HG03378 (cell line): ENCODE measurements around the gene FCAMR.
A peak's percentile ranks its signal among the peaks of the same experiment; 100 is the strongest.
"Not testable (repeated sequence)": the region's sequence is repeated elsewhere in the genome, so short reads cannot be mapped to it uniquely, and the experiment has no call there.

Source experiments
- ATAC-seq: cut with Tn5 transposase; IDR thresholded peaks from one replicate; pipeline ENCODE4 v1.9.1; 2021; ENCODE audit warnings: mild to moderate bottlenecking, moderate library complexity; ENCODE audit not compliant: unreplicated experiment

The FCAMR gene

DNA sequence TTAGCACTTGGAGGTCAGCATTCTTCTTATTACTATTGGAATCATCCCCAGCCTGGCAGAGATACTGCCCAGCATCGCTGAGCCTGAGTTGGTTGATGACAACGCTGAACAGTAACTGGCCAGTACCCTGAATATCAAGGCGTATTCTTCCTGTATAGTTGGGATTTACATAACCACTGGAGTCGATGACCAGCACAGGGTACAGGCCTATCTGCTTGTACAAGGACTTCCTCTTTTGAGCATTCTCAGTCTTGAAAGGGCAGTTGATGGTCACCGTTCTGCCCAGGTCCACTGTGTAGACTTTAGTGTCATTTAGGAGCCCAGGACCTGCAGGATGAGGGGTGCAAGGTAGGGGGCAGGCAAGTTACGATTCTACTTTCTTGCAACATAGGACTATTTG is 32.8 kb downstream of the FCAMR start:
- ATAC-seq: no peak

DNA sequence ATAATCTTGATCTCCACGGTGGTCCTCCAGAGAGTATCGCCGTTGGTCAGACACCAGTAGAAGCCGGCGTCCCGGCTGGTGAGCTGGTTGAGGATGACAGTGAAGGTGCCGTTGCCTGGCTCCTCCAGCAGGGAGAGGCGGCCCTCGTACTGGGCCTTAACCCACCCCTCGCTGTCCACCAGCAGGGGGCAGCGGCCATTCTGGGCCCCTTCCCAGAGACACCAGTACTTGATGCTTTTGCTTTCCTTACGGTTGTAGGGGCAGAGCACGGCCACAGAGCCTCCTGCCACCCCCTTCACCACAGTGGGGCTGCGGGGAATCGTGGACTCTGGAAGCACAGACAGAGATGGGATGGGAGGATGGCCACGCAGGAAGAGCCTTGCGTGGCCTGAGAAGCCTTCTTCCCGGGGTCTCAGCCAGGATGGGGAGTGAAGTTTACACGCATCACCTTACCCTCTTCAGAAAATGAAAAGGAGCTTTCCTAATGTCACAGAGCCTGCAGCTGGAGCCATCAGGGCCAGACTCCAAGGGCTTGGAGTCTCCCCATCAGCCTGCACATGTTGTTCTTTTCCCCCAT is 34.7 kb downstream of the FCAMR start:
- no peak for ATAC-seq

DNA sequence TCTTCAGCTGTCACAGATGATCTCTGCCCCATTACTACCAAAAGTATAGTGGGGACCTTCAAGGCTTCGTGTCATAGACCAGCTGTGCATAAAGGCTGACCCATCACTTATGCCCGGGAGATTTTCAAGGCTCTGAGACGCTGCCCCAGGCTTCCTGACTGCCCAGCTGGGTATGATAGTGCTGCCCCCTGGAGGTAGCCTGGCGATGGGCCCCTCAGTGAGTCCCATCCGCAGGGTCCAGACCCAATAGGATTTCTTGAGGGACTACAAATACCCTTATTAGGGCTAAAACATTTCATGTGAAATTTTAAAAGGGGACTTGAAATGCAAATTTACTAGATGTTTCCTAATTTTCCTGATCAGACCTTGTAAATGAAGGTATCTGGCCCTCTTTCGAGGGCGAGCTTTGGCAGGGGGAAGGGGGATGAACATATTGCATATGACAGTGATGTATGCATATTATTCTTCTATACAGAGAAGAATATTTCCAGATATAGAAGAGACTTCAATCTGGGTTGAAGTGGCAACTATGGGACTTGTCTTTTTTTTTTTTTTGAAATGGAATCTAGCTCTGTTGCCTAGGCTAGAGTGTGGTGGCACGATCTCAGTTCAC is 36.8 kb downstream of the FCAMR start:
- no peak for ATAC-seq

DNA sequence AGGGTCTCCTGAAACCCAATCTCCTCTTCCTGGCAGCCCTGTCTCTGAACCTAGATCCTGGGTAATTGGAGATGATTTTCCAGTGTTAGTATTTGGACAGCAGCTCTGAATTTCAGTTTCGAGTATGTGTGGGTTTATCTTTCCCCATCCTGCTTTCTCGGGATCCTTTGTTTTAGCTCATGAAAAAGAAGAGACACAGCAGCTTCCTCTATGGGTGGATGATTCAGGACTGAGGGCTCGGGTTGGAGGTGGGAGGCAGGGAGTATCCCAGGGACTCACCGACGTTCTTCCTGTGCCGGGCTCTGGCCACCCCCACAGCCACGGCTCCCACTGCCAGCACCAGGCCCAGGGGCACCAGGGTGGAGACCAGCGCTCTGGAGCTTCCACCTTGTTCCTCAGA is 38.1 kb downstream of the FCAMR start:
- no peak for ATAC-seq

DNA sequence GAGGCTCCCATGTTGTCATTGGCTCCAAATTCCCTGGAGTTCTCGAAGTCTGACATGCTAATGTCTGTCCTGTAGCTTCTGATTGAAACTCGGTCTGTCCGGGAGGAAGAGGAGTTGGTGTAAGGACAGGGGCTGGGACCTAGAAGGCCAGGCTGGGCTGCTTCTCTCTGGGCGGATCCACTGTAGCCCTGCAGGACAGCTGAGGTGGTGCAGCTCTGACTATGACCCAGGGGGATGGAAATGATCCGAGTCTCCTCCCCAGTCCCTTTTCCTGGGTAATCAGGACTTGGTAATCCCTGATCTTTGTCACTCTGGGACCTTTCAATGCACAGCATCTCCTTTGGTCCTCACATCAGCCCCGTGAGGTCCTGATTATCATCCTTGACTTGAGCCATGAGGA is 38.6 kb downstream of the FCAMR start:
- ATAC-seq: no peak

DNA sequence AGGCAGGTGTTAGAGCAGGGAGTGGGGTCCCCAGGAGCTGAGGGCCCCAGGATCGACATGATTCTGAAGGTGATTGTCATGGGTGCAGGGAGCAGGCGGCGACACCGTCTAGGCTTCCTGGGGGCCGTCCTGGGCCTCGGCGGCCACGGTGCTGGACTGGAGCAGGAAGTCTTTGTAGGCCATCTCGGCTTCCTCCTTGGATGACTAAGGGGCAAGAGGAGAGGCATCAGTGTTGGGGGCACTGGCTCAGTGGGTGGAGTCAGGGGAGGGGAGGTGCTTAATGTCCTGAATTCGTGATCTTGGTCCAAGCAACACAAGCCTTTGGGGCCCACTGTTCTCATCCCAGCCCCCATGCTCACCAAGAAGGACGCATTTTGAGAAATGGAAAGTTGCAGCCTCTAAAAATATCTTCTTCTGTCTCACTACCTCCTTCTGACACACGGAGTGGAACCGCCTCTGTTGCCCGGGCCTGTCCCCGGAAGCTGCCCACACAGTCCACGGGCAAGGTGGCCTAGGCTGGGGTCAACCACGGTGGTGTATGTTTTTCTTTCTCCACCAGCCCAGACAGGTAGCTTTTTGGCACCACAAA is 40.0 kb downstream of the FCAMR start:
- peak; percentile 81 for ATAC-seq

DNA sequence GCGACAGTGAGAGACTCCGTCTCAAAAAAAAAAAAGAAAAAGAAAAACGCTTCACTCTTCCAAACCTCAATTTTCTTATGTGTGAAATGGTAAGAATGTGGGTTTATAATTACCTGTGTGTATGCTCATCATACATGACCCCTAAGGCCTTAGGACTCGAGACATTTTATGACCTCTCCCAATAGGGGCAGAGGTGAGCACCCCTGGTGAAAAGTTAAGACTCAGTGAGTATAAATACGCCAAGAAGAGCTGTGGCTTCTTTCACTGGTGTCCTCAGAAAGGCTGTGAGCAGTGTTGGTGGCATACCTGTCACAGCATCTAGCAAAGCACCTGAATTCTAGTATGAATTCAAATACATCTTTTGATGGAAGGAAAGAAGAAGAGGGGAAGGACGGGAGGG is 40.7 kb downstream of the FCAMR start:
- ATAC-seq: no peak

DNA sequence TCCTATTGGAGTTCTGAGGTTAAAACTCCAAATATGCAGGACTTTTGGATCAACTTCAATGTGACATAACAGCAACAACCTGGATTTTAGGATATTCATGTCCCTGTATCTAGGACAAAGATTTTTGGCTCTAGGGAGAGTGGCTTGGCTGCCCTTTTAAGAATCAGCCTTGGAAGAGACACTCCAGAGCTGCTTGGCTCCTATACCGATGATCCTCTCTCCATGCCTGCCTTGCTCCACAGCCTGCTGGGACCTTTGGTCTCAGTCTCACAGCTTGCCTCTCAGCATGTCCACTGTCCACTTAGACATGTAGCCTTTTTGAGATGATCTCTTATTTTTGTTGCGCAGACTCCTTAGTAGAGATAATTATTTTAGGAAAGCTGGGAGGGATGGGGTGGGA is 44.0 kb downstream of the FCAMR start:
- no peak for ATAC-seq

DNA sequence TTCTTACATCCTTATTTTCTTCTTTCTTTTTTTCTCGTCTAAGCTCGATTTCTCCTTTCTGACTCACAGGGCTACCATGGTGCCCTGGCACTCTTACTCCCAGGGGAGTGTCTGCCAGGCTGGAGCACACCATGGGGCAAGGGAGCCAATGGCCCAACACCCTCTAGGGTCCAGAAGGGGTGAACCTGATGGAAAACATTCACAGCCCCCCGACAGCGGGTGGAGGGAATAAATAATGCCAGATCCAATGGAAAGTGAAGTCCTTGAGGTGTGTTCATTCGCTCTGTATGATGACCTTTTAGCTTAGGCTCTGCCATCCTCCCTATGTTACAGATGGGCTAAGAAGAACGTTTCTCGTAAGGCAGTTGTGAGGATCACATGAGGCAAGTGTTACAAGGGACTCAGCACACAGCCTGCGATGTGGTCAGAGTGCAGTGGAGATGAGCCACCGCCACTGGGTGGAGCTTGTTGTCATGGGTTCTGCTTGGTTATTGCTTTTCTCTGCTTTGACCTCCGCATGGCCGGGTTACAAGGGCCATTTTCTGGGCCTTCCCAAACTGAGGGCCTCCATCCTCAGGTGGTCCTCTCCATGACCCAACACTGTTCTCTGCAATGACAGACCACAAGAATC is 45.0 kb downstream of the FCAMR start:
- ATAC-seq: peak; percentile 64

DNA sequence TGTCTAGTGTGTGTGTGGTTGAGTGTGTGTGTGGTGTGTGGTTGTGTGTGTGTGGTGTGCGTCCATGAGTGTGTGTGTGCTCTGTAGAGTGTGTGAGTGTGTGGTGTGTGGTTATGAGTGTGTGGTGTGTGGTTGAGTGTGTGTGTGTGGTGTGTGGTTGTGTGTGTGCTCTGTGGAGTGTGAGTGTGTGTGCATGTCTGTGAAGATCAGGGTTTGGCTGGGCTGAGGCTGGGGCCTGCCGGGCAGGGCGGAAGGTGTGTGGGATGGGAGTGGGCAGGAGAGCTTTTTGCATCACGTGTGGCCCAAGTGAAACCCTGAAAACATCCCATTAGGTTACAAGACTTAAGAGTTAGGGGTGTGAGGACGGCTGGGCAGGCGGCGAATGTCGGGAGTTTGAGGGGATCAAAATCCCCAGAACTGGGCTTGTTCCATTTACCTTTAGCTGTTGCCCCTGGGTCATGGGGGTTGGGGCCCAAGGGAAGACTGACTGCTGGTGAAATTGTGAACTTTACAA is 45.6 kb downstream of the FCAMR start:
- ATAC-seq: peak; percentile 20

DNA sequence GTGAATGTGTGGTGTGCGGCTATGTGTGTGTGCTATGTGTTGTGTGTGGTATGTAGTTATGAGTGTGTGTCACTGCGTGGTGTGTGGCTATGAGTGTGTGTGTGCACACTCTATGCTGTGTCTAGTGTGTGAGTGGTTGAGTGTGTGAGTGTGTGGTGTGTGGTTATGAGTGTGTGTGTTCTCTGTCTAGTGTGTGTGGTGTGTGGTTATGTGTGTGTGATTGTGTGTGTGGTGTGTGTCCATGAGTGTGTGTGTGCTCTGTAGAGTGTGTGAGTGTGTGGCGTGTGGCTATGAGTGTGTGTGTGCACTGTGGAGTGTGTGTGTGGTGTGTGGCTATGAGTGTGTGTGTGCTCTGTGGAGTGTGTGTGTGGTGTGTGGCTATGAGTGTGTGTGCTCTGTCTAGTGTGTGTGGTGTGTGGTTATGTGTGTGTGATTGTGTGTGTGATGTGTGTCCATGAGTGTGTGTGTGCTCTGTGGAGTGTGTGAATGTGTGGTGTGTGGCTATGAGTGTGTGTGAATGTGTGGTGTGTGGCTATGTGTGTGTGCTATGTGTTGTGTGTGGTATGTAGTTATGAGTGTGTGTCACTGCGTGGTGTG is 46.2 kb downstream of the FCAMR start:
- not testable (repeated sequence) for ATAC-seq

DNA sequence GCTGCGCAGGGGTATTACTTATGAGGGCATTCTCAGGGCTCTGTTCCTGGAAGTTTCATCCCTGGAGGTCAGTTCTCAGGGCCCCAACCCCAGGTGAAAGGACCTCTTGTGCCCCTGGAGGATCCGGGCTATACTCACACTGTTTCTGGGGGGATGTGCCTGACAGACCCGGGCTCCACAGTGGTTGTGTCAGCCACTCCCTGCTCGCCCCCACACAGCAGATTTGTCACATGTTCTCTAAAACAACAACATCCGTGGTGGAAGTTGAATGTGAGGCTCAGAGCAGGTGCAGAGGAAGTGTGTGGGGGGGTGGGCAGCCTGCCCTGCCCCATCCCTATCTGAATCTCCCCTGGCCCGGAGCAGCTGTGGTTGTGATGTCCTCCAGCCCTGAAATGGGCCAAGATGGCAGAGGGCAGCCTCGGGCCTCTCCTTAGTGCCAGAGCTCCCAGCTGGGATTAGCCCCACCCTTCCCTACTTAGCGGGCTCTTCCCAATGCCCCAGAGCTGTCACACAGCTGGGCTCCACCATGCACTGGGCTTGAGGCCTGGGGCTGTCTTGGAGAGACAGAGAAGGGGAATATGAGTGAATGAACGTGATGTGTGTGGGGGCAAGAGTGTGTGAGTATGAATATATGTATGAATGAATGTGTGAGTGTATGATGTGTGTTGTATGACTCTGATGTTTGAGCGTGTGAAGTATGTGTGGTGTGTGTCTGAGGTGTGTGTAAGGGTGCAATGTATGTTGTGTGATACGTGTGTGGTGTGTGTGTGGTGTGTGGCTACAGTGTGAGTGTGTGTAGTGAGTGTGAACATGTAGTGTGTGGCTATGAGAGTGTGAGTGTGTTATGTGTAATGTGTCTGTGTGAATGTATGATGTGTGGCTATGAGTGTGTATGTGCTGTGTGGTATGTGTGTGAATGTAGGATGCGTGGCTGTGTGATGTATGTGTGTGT is 47.0 kb downstream of the FCAMR start:
- peak; percentile 43 for ATAC-seq

DNA sequence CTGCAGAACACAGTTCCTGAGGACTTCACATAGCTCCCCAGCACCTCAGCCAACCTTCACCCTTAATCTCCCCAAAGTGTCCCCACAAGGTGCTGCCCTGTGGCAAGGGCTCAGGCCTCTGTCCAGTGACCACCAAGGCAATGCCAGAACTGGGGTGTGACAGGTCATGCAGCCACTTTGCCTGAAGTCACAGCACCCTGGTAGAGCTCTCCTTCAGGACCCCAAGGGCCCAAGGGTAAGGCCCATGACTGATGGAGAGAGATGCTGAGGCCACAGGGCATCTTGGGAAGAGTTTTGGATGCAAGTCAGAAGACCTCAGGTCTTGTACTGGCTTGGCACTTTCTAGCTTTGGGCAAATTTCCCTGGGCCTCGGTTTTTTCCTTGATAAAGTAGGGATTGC is 47.7 kb downstream of the FCAMR start:
- ATAC-seq: no peak

DNA sequence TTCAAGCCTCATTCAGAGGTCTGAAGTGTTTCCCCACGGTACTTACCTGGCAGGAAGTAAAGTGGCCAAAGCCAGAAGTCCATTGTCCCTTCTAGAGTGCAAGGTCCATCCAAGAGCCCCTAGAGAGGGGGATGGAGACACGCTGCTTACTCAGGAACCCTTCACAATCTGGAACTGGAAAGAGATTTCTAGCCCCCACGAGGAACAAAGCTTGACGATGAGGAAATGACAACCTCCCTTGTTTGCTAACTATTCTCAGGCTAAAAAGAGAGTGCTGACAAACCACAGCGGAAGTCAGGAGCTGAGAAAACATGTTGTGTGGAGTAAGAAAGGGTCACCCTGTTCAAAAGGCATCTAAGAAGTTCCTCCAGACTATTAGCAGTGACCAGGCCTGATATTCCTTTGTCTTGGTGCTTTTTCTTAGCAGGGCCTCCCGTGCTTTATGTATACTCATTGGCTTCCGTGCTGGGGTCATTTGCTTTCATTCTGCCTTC is 48.4 kb downstream of the FCAMR start, which contains the start of gene FCMR:
TSS of gene FCMR (minus strand) at position 170 of the 494 bp plus-strand sequence. CDS start at position 83, 87 bp downstream.
- ATAC-seq: no peak

DNA sequence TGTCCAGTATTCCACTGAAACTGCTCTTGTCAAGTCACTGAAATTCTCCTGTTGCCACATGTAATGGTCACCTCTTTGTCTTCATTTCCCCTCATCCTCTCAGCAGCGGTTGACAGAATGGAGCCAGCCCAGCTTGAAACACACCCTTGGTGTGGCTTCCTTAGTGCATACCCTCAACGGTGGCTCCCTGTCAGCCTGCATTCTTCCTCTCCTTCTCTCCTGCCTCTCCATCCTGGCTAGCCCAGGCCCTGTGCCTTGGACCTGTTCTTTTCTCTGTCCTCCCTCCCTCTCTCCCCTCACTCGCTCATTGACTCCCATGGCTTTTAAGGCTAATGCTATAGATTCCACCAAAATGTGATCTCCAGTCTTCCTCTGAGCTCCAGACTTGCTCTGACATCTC is 52.2 kb downstream of the FCAMR start:
- no peak for ATAC-seq

DNA sequence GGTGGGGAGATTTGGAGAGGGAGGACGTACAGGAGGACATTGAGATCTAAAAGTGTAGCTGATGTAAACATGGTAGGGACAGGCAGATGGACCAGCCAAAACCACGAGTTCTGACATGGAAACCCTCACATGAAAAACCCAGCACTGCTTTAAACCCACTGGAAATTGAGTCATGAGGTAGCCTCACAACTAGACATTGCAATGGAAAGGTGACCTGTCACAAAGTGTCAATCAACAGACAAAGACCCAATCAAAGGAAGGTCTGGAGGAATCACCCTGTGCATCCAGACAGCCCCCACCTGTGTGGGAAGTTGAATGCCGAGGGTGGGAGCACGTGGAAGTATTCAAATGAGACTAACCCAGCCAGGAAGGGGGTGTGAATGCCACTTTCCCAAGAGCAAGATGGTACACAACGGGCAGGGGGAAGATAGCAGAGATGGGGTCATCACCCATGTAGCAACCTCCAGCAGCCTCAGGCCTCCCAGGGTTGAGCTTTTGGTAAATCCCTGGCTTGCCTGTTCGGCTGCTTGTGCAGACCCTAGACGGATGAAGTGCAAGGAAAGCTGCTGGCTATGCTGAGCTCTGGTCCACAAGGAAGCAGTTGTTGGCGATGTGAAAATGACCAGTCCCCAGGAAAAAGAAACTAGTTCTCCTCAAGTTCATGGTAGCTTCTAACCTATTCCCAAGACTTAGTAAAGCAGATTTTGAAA is 54.1 kb downstream of the FCAMR start:
- no peak for ATAC-seq

DNA sequence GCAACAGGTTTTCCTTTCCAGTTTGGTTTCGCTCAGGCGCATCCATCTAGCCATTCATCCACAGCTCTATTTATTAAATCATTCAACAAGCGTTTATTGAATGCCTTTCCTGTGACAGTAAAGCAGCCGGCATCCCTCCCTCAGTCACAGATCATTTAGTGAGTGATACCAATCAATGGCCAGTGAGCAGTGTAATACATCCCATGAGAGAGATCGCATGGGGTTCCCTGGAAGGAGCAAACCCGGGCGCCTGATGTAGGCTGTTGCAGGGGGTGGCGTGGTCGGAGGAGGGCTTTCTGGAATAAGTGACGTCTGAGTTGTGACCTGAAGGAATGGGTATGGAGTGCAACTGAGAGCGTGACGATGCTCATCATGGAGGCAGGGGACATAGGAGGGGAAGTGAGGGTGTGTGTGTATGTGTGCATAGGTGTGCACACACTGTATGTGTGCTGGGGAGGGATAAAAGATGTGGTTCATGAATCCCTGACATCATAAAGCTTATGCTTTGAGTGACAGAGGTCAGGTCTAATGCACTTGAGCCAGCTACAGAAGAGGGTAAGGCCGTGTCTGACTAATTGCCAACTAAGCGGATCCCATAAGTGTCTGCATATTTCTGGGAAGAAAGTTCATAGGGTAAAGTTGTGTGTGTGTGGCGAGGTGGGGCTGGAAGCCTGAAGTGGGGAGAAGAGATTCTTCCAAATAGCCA is 55.1 kb downstream of the FCAMR start:
- no peak for ATAC-seq

DNA sequence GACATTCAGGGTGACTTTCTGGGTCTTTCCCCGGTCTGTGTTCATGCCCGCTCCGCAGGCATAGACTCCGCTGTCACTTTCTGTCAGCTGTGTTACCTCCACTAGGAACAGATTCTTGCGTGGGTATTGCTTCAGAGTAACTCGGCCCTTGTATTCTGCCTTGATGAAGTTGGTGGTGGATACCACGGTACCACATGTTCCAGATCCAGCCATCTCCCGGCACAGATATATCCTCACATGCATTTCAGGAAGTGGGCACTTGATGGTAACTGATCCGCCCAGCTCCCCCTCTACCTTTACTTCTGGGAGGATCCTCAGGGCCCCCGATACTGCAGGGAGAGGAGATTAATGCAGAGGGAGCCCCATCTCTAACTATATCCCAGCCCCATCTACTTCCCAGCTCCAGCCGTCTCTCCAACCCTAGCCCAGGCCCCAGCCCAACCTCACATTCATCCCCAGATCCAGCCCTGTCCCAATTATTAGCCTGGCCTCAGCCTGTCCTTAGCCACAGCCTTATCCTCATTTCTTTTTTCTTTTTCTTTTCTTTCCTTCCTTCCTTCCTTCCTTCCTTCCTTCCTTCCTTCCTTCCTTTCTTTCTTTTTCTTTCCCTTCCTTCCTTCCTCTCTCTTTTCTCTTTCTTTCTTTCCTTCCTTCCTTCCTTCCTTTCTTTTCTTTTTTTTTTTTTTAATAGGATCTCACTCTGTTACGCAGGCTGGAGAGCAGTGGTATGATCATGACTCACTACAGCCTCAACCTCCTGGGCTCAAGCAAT is 56.3 kb downstream of the FCAMR start:
- ATAC-seq: no peak
